Endothelial cell of umbilical vein (primary cell): ENCODE results near the gene IFT52.

Experiments used
- CTCF ChIP-seq, 2 donors: IDR thresholded peaks; 1 replicate in 1 of 2; 2 replicates in 1 of 2; pipeline ENCODE4 v1.5.1; 2011; ENCODE audit warnings: low read length in 2 of 2, mild to moderate bottlenecking in 2 of 2, moderate library complexity in 2 of 2, control low read depth in 1 of 2, inconsistent platforms in 1 of 2, low read depth in 1 of 2; ENCODE audit not compliant: insufficient read depth in 1 of 2; ENCODE audit errors: extremely low read depth in 1 of 2
- EZH2 ChIP-seq: IDR thresholded peaks from 2 replicates; pipeline ENCODE4 v1.6.1; 2012; ENCODE audit warnings: borderline replicate concordance, low read depth, mild to moderate bottlenecking, moderate library complexity, low read length, inconsistent platforms; ENCODE audit not compliant: severe bottlenecking
- GATA2 ChIP-seq: IDR thresholded peaks from 2 replicates; pipeline ENCODE4 v1.7.0; 2011; ENCODE audit warnings: low read depth, mild to moderate bottlenecking, moderate library complexity, mixed read lengths, low read length; ENCODE audit not compliant: insufficient read length, insufficient read depth
- JUN ChIP-seq: IDR thresholded peaks from 2 replicates; pipeline ENCODE4 v1.6.1; 2011; ENCODE audit warnings: borderline replicate concordance, low read depth; ENCODE audit not compliant: insufficient read length, insufficient read depth
- MYC ChIP-seq: IDR thresholded peaks from one replicate; pipeline ENCODE4 v1.6.1; 2011; ENCODE audit warnings: mild to moderate bottlenecking, low read depth, low read length
- POLR2AphosphoS5 ChIP-seq: IDR thresholded peaks from 2 replicates; pipeline ENCODE4 v1.6.1; 2012; ENCODE audit warnings: low read depth, mild to moderate bottlenecking, control low read depth, low read length, moderate library complexity; ENCODE audit not compliant: insufficient read depth

DNA sequence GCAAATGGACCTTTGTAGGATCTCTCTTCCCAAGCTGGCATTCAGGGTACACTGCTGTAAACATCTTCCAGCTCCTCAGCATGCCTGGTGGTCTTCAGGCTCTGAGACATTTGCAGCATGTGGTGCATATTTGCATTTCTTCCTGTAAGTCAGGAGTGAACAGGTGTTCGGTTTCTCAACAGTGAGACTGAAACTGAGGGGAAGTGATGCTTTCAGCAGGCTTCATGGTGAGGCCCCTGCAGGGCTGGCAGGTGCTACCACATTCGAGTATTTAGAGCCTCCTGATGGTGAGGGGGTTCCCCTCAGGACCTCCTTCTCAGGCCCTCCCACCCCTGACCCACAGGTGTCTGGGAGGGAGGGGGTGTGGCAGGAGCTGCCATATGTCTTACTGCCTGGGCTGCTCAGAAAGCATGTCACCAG lies 91.3 kb downstream of the IFT52 start:
- no peak for TF ChIP-seq CTCF (IDR thresholded peaks at IDR 0.05; ENCODE audit: extremely low read depth in 1 of 2, insufficient read depth in 1 of 2, low read depth in 1 of 2, low read length in 2 of 2)
- no peak for TF ChIP-seq JUN
- TF ChIP-seq GATA2: no peak
- TF ChIP-seq MYC: no peak
- no peak for TF ChIP-seq POLR2AphosphoS5
- TF ChIP-seq EZH2: no peak
